OCI-LY7 (cell line): Measurements from ENCODE around the gene C17orf78. TPM values are rescaled to one million over a fixed set of nuclear protein-coding genes. Genes with fewer than 3 reads are reported as not detected.
"Not testable (repeated sequence)": the region's sequence is repeated elsewhere in the genome, so short reads cannot be mapped to it uniquely, and the experiment has no call there.

Source experiments
- BruUV-seq: library from RNA; stranded (reverse); fragments of 400-500 nt; replicated peaks from 2 replicates; lab custom pipeline; 2021; lab: Mats Ljungman, UMichigan
- CTCF ChIA-PET: fragments of 300-600 bp; sonication (Branson Sonifier 250); formaldehyde crosslinking; loops from one replicate; lab custom pipeline; 2022; ENCODE audit warnings: antibody characterized with exemption; ENCODE audit not compliant: unreplicated experiment; lab: Charles Lee
- POLR2A ChIA-PET: fragments of 300-600 bp; sonication (Branson Sonifier 250); formaldehyde crosslinking; loops from one replicate; lab custom pipeline; 2022; ENCODE audit warnings: antibody characterized with exemption; lab: Charles Lee
- DNase-seq: peaks from one replicate; pipeline ENCODE4 v3.0.0-alpha.2; 2015; ENCODE audit warnings: low spot score
- H2AFZ ChIP-seq: fragments of 200-600 bp; sonication (generic), shearing (Covaris generic); 2 replicates; pipeline ENCODE4 v1.6.1; 2014; ENCODE audit warnings: mild to moderate bottlenecking, antibody characterized with exemption, low read length, moderate library complexity
- H3K27ac ChIP-seq: fragments of 200-600 bp; sonication (generic); 2 replicates; pipeline ENCODE4 v1.5.1; 2014; ENCODE audit warnings: mixed run types, low read depth, mild to moderate bottlenecking, moderate library complexity, low read length, inconsistent platforms; ENCODE audit not compliant: poor library complexity, severe bottlenecking
- H3K36me3 ChIP-seq: fragments of 200-600 bp; sonication (generic); 2 replicates; pipeline ENCODE4 v1.6.1; 2014; ENCODE audit warnings: mild to moderate bottlenecking, antibody characterized with exemption, low read length, moderate library complexity, mixed read lengths; ENCODE audit not compliant: insufficient read depth
- H3K4me1 ChIP-seq: fragments of 200-600 bp; sonication (generic); 2 replicates; pipeline ENCODE4 v1.5.1; 2014; ENCODE audit warnings: mild to moderate bottlenecking, low read length; ENCODE audit not compliant: insufficient read depth, poor library complexity, severe bottlenecking
- H3K4me2 ChIP-seq: fragments of 200-600 bp; sonication (generic); 2 replicates; pipeline ENCODE4 v1.6.1; 2014; ENCODE audit warnings: mild to moderate bottlenecking, low read length
- H3K4me3 ChIP-seq: fragments of 200-600 bp; sonication (generic); 2 replicates; pipeline ENCODE4 v1.5.1; 2014; ENCODE audit warnings: mild to moderate bottlenecking, low read depth, low read length; ENCODE audit not compliant: poor library complexity, severe bottlenecking
- H3K79me2 ChIP-seq: fragments of 200-600 bp; sonication (generic); 2 replicates; pipeline ENCODE4 v1.6.1; 2016; ENCODE audit warnings: low read depth, mild to moderate bottlenecking, low read length, moderate library complexity, mixed read lengths; ENCODE audit not compliant: insufficient read depth
- H3K9me2 ChIP-seq: fragments of 200-600 bp; sonication (generic); 2 replicates; pipeline ENCODE4 v1.6.1; 2016; ENCODE audit warnings: mild to moderate bottlenecking, low read length, mixed read lengths; ENCODE audit not compliant: insufficient read depth
- H3K9me3 ChIP-seq: fragments of 200-600 bp; sonication (generic); 2 replicates; pipeline ENCODE4 v1.6.1; 2014; ENCODE audit warnings: mild to moderate bottlenecking, mixed run types, low read length, mixed read lengths
- H4K20me1 ChIP-seq: fragments of 200-600 bp; sonication (generic); 2 replicates; pipeline ENCODE4 v1.6.1; 2014; ENCODE audit warnings: mild to moderate bottlenecking, antibody characterized with exemption, low read length, moderate library complexity, mixed read lengths; ENCODE audit not compliant: insufficient read depth
- EZH2phosphoT487 ChIP-seq: fragments of 200-600 bp; sonication (generic); IDR thresholded peaks from 2 replicates; pipeline ENCODE4 v1.6.1; 2018; ENCODE audit warnings: low read depth, borderline replicate concordance, mild to moderate bottlenecking, mixed run types, antibody characterized with exemption, low read length, moderate library complexity, mixed read lengths
- intact Hi-C: fragments of 100-400 bp; cut with micrococcal nuclease; formaldehyde crosslinking; loops from one replicate; pipeline ENCODE4 v1.10.0; 2022; ENCODE audit not compliant: unreplicated experiment
- total RNA-seq, 2 experiments: library from RNA; depleted of rRNA in 1 of 2; stranded (reverse); fragments of >200 nt in 1 of 2; shearing (Covaris generic) in 1 of 2; gene quantifications; 2 replicates each; pipeline ENCODE4 v1.2.3, GENCODE V29; 2014 to 2022
- TF ChIP-seq, protein P1 (sequence below): fragments of 200-600 bp; sonication (generic); conservative IDR thresholded peaks from 2 replicates; pipeline ENCODE4 v1.5.1; 2014; ENCODE audit warnings: mild to moderate bottlenecking, antibody characterized with exemption, low read length, moderate library complexity, mixed read lengths

C17orf78 gene
- total RNA-seq, 2 experiments from 2014 or later = not detected

DNA sequence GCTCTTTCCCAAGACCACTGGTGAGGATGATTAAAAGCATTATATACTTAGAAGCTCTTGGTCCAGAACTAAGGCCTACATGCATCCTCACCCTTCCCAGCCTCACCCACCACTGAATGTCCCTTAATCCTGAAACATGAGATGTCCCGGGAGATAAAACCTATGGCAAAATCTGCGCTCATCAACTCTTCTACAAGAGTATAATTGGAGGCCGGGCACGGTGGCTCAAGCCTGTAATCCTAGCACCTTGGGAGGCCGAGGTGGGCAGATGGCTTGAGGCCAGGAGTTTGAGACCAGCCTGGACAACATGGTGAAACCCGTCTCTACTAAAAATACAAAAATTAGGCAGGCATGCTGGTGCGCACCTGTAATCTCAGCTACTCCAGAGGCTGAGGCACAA is 17.6 kb downstream of the C17orf78 start:
- Histone ChIP-seq H2AFZ (no peak overlapping the region), H3K4me2 (no peak overlapping the region), H3K9me2 (no peaks in the 10 kb centered on the region), H4K20me1 (no peaks in the 10 kb centered on the region; the same call in 1 of the 2 replicates), H3K79me2 (no peaks in the 10 kb centered on the region), H3K9me3 (no peaks in the 10 kb centered on the region), H3K4me1 (peaks cover 3% of the 10 kb centered on the region), H3K27ac (no peak overlapping the region), H3K4me3 (no peak overlapping the region), H3K36me3 (no peaks in the 10 kb centered on the region)
- ChIA-PET POLR2A (no interaction called here), CTCF (no interaction called here)
- no peak for TF ChIP-seq EZH2phosphoT487
- TF ChIP-seq, protein P1, sequence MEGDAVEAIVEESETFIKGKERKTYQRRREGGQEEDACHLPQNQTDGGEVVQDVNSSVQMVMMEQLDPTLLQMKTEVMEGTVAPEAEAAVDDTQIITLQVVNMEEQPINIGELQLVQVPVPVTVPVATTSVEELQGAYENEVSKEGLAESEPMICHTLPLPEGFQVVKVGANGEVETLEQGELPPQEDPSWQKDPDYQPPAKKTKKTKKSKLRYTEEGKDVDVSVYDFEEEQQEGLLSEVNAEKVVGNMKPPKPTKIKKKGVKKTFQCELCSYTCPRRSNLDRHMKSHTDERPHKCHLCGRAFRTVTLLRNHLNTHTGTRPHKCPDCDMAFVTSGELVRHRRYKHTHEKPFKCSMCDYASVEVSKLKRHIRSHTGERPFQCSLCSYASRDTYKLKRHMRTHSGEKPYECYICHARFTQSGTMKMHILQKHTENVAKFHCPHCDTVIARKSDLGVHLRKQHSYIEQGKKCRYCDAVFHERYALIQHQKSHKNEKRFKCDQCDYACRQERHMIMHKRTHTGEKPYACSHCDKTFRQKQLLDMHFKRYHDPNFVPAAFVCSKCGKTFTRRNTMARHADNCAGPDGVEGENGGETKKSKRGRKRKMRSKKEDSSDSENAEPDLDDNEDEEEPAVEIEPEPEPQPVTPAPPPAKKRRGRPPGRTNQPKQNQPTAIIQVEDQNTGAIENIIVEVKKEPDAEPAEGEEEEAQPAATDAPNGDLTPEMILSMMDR = no peak
- intact Hi-C loops = no loop called here
- DNase-seq = no peak
- BruUV-seq = no TSS peak

DNA sequence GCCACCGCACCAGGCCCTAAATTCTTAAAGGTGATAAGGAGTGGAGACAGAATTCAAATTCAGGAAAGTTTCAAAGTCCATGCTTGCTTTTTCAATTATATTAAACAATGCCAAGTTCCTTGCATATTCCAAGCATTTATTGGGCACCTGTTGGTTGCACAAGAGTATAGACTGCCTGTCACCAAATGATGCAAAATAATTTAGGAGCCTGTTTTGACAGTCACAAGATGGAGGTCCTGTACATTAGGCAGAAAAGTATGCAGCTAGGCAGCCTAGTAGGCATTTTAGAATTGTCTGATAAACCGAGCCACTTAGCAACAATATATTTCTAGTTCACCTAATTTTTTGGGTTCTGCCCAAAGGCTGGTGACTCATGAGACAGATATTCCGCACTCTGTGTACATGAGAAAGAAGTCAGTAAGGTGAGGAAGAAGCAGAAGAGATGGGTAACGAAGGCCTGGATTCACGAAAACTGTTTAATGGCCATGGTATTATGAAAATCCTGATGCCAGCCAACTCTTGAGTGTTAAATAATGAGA is 23.5 kb downstream of the C17orf78 start:
- H3K4me3 ChIP-seq = no peak overlapping the region
- no peaks in the 10 kb centered on the region for H3K79me2 ChIP-seq
- H3K36me3 ChIP-seq = peaks cover 5% of the 10 kb centered on the region; the same call in 1 of the 2 replicates
- no peaks in the 10 kb centered on the region for H3K9me2 ChIP-seq
- CTCF ChIA-PET = no interaction called here
- POLR2A ChIA-PET = no interaction called here
- H3K4me1 ChIP-seq = peaks cover 3% of the 10 kb centered on the region
- H3K9me3 ChIP-seq = no peaks in the 10 kb centered on the region
- no peaks in the 10 kb centered on the region; the same call in 1 of the 2 replicates for H4K20me1 ChIP-seq
- intact Hi-C loops = no loop called here
- TF ChIP-seq EZH2phosphoT487 = no peak
- TF ChIP-seq, protein P1 = no peak
- H3K4me2 ChIP-seq = no peak overlapping the region
- DNase-seq = no peak
- H2AFZ ChIP-seq = no peak overlapping the region
- BruUV-seq = no TSS peak
- H3K27ac ChIP-seq = no peak overlapping the region

DNA sequence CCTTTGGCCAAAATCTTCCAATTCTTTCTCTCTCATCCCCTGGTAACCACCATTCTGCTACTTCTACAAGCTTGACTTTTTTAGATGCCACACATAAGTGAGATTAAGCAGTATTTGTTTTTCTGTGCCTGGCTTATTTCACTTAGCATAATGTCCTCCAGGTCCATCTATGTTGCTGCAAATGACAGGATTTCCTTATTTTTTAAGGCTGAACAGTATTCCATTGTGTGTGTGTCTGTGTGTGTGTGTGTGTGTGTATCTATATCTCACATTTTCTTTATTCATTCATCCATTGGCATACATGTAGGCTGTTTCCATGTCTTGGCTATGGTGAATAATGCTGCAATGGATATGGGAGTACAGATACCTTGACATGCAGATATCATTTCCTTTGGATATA is 24.7 kb downstream of the C17orf78 start:
- no peak overlapping the region for H3K4me2 ChIP-seq
- H3K36me3 ChIP-seq = peaks cover 5% of the 10 kb centered on the region; the same call in 1 of the 2 replicates
- TF ChIP-seq, protein P1 = no peak
- TF ChIP-seq EZH2phosphoT487 = no peak
- H3K79me2 ChIP-seq = peaks cover 8% of the 10 kb centered on the region
- H3K9me2 ChIP-seq = no peaks in the 10 kb centered on the region
- no TSS peak for BruUV-seq
- no peak overlapping the region for H3K4me3 ChIP-seq
- H4K20me1 ChIP-seq = no peaks in the 10 kb centered on the region; the same call in 1 of the 2 replicates
- intact Hi-C loops = no loop called here
- no peak overlapping the region for H2AFZ ChIP-seq
- peaks cover 12% of the 10 kb centered on the region for H3K4me1 ChIP-seq
- no peak for DNase-seq
- ChIA-PET CTCF (no interaction called here), POLR2A (interaction anchor here (0.7 kb wide), 1 partner anchor 919 kb away, joined by 4 read pairs; no protein-coding TSS in a partner anchor)
- no peak overlapping the region for H3K27ac ChIP-seq
- no peaks in the 10 kb centered on the region for H3K9me3 ChIP-seq

DNA sequence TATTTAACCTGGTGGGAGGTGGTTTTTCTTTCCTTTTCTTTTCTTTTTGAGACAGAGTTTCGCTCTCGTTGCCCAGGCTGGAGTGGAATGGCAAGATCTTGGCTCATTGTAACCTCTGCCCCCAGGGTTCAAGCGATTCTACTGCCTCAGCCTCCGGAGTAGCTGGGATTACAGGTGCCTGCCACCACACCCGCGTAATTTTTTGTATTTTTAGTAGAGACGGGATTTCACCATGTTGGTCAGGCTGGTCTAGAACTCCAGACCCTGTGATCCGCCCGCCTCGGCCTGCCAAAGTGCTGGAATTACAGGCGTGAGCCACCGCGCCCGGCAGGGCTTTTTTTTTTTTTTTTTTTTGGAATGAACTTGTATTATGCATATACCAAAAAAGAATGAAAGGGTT is 29.7 kb downstream of the C17orf78 start:
- POLR2A ChIA-PET = interaction anchor here (0.7 kb wide), 1 partner anchor 1454 kb away, joined by 3 read pairs; no protein-coding TSS in a partner anchor

More for the DNA sequence above, 29.7 kb downstream of the C17orf78 start:
- H3K27ac ChIP-seq, H2AFZ ChIP-seq, H3K9me2 ChIP-seq, CTCF ChIA-PET, BruUV-seq, intact Hi-C loops, H4K20me1 ChIP-seq, DNase-seq, H3K9me3 ChIP-seq: not testable (repeated sequence)
- Histone ChIP-seq H3K4me3 (peak overlapping the region; percentile 97), H3K36me3 (peaks cover 22% of the 10 kb centered on the region), H3K4me2 (peak overlapping the region; percentile 84), H3K79me2 (peaks cover 40% of the 10 kb centered on the region), H3K4me1 (peaks cover 24% of the 10 kb centered on the region)
